ENCODE data around the gene ALK.
"Not testable (repeated sequence)": the region's sequence is repeated elsewhere in the genome, so short reads cannot be mapped to it uniquely, and the experiment has no call there.

GRCh38 chr2:29750463-29750862 lies 170.9 kb downstream of the ALK start:
- not testable (repeated sequence) for TF ChIP-seq POLR2A, EP300 (IDR thresholded peaks at IDR 0.05)
- TF ChIP-seq, protein P1, sequence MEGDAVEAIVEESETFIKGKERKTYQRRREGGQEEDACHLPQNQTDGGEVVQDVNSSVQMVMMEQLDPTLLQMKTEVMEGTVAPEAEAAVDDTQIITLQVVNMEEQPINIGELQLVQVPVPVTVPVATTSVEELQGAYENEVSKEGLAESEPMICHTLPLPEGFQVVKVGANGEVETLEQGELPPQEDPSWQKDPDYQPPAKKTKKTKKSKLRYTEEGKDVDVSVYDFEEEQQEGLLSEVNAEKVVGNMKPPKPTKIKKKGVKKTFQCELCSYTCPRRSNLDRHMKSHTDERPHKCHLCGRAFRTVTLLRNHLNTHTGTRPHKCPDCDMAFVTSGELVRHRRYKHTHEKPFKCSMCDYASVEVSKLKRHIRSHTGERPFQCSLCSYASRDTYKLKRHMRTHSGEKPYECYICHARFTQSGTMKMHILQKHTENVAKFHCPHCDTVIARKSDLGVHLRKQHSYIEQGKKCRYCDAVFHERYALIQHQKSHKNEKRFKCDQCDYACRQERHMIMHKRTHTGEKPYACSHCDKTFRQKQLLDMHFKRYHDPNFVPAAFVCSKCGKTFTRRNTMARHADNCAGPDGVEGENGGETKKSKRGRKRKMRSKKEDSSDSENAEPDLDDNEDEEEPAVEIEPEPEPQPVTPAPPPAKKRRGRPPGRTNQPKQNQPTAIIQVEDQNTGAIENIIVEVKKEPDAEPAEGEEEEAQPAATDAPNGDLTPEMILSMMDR (IDR thresholded peaks at IDR 0.05): not testable (repeated sequence)
